ENCODE data around the gene IER2. TPM values are rescaled to one million over a fixed set of nuclear protein-coding genes. Genes with fewer than 3 reads are reported as not detected.

IER2 gene
- total RNA-seq, 1 experiment from 2014 or later = 164 TPM

GRCh38 chr19:13152974-13153568 lies 2.9 kb downstream of the IER2 start:
- intact Hi-C loops (cut with micrococcal nuclease; ENCODE audit: unreplicated experiment) = no loop called here
- ChIA-PET POLR2A (ENCODE audit: low non-redundant PET) (interaction anchor here (0.7 to 1.7 kb wide), 5 partner anchors 9 to 176 kb away, joined by 3 to 13 read pairs (median 4); partner anchors contain the start of gene NACC1), CTCF (interaction anchor here (0.9 to 1.4 kb wide), 2 partner anchors 42 to 109 kb away, joined by 5 to 9 read pairs; no protein-coding TSS in a partner anchor)
- DNase-seq (ENCODE audit: low spot score) = no peak
- Histone ChIP-seq H3K27ac (ENCODE audit: low read depth, low read length, poor library complexity, severe bottlenecking) (peak overlapping the region; percentile 100), H3K27me3 (replicated peaks; ENCODE audit: insufficient read depth, low read depth, low read length, poor library complexity) (no peaks in the 10 kb centered on the region), H3K36me3 (ENCODE audit: insufficient read depth, low read length, poor library complexity, severe bottlenecking) (peaks cover 17% of the 10 kb centered on the region), H3K4me1 (ENCODE audit: insufficient read depth, low read length, poor library complexity, severe bottlenecking) (peaks cover 19% of the 10 kb centered on the region), H3K4me3 (ENCODE audit: low read depth, low read length, poor library complexity, severe bottlenecking) (peak overlapping the region; percentile 79), H3K9me3 (ENCODE audit: low read depth, low read length, poor library complexity, severe bottlenecking) (no peaks in the 10 kb centered on the region)
- BruUV-seq (replicated peaks) = TSS peak; percentile 75
- no peak for TF ChIP-seq EZH2 (IDR thresholded peaks at IDR 0.05; ENCODE audit: borderline replicate concordance, low read depth, low read length, poor library complexity, severe bottlenecking)
- TF ChIP-seq CTCF (conservative IDR thresholded peaks at IDR 0.05; ENCODE audit: low read depth, low read length) = peak; percentile 44

- Histone ChIP-seq H3K27ac (ENCODE audit: low read depth, low read length, poor library complexity, severe bottlenecking) (peak overlapping the region; percentile 100), H3K4me1 (ENCODE audit: insufficient read depth, low read length, poor library complexity, severe bottlenecking) (peaks cover 19% of the 10 kb centered on the region), H3K4me3 (ENCODE audit: low read depth, low read length, poor library complexity, severe bottlenecking) (peak overlapping the region; percentile 79), H3K27me3 (replicated peaks; ENCODE audit: insufficient read depth, low read depth, low read length, poor library complexity) (no peaks in the 10 kb centered on the region), H3K36me3 (ENCODE audit: insufficient read depth, low read length, poor library complexity, severe bottlenecking) (peaks cover 17% of the 10 kb centered on the region), H3K9me3 (ENCODE audit: low read depth, low read length, poor library complexity, severe bottlenecking) (no peaks in the 10 kb centered on the region)
- ChIA-PET POLR2A (ENCODE audit: low non-redundant PET) (interaction anchor here (1.7 kb wide), 1 partner anchor 36 kb away, joined by 6 read pairs; the partner anchor contains the start of gene NACC1), CTCF (no interaction called here)
- intact Hi-C loops (cut with micrococcal nuclease; ENCODE audit: unreplicated experiment) = no loop called here
- BruUV-seq (replicated peaks) = no TSS peak
- TF ChIP-seq EZH2 (IDR thresholded peaks at IDR 0.05; ENCODE audit: borderline replicate concordance, low read depth, low read length, poor library complexity, severe bottlenecking) (no peak), CTCF (conservative IDR thresholded peaks at IDR 0.05; ENCODE audit: low read depth, low read length) (no peak)
- peak; percentile 63 for DNase-seq (ENCODE audit: low spot score)
Observed at GRCh38 chr19:13153569-13154240, 3.5 kb downstream of the IER2 start.

GRCh38 chr19:13154241-13154778 lies 4.1 kb downstream of the IER2 start:
- Histone ChIP-seq H3K4me3 (ENCODE audit: low read depth, low read length, poor library complexity, severe bottlenecking) (peak overlapping the region; percentile 79), H3K27me3 (replicated peaks; ENCODE audit: insufficient read depth, low read depth, low read length, poor library complexity) (no peaks in the 10 kb centered on the region), H3K9me3 (ENCODE audit: low read depth, low read length, poor library complexity, severe bottlenecking) (no peaks in the 10 kb centered on the region), H3K27ac (ENCODE audit: low read depth, low read length, poor library complexity, severe bottlenecking) (peak overlapping the region; percentile 100), H3K36me3 (ENCODE audit: insufficient read depth, low read length, poor library complexity, severe bottlenecking) (peaks cover 17% of the 10 kb centered on the region), H3K4me1 (ENCODE audit: insufficient read depth, low read length, poor library complexity, severe bottlenecking) (peaks cover 19% of the 10 kb centered on the region)
- no TSS peak for BruUV-seq (replicated peaks)
- POLR2A ChIA-PET (ENCODE audit: low non-redundant PET) = no interaction called here
- CTCF ChIA-PET = no interaction called here
- peak; percentile 59 for DNase-seq (ENCODE audit: low spot score)
- TF ChIP-seq CTCF (conservative IDR thresholded peaks at IDR 0.05; ENCODE audit: low read depth, low read length) (no peak), EZH2 (IDR thresholded peaks at IDR 0.05; ENCODE audit: borderline replicate concordance, low read depth, low read length, poor library complexity, severe bottlenecking) (no peak)
- intact Hi-C loops (cut with micrococcal nuclease; ENCODE audit: unreplicated experiment) = no loop called here
